B cell (primary cell): Measurements from ENCODE around the gene CASKIN1.

Experiments used
- EZH2 ChIP-seq: IDR thresholded peaks from 2 replicates; pipeline ENCODE4 v1.6.1; 2012; ENCODE audit warnings: borderline replicate concordance, low read depth, mild to moderate bottlenecking, moderate library complexity, low read length; ENCODE audit not compliant: insufficient read depth, poor library complexity, severe bottlenecking
- TF ChIP-seq, protein P1 (sequence below): fragments of 200-600 bp; IDR thresholded peaks from one replicate; pipeline ENCODE4 v1.8.0; 2022; ENCODE audit warnings: antibody characterized with exemption, mild to moderate bottlenecking

- TF ChIP-seq, protein P1, sequence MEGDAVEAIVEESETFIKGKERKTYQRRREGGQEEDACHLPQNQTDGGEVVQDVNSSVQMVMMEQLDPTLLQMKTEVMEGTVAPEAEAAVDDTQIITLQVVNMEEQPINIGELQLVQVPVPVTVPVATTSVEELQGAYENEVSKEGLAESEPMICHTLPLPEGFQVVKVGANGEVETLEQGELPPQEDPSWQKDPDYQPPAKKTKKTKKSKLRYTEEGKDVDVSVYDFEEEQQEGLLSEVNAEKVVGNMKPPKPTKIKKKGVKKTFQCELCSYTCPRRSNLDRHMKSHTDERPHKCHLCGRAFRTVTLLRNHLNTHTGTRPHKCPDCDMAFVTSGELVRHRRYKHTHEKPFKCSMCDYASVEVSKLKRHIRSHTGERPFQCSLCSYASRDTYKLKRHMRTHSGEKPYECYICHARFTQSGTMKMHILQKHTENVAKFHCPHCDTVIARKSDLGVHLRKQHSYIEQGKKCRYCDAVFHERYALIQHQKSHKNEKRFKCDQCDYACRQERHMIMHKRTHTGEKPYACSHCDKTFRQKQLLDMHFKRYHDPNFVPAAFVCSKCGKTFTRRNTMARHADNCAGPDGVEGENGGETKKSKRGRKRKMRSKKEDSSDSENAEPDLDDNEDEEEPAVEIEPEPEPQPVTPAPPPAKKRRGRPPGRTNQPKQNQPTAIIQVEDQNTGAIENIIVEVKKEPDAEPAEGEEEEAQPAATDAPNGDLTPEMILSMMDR = no peak
- TF ChIP-seq EZH2 = no peak
Observed at GRCh38 chr16:2173366-2173765, 23.0 kb downstream of the CASKIN1 start.
